ENCODE results near the gene MTR.
"Not testable (repeated sequence)": the region's sequence is repeated elsewhere in the genome, so short reads cannot be mapped to it uniquely, and the experiment has no call there.

MTR gene

GRCh38 chr1:236830116-236830515, 35.0 kb downstream of the MTR start:
- no peak for DNase-seq (ENCODE audit: low read depth in 3 of 3, low spot score in 1 of 3)

- DNase-seq (ENCODE audit: low read depth in 3 of 3, low spot score in 1 of 3) = no peak
Measured at GRCh38 chr1:236830560-236830959, 35.5 kb downstream of the MTR start.

GRCh38 chr1:236833575-236833974, 38.5 kb downstream of the MTR start:
- no peak for DNase-seq (ENCODE audit: low read depth in 3 of 3, low spot score in 1 of 3)

GRCh38 chr1:236834876-236835275, 39.8 kb downstream of the MTR start:
- no peak for DNase-seq (ENCODE audit: low read depth in 3 of 3, low spot score in 1 of 3)

DNA sequence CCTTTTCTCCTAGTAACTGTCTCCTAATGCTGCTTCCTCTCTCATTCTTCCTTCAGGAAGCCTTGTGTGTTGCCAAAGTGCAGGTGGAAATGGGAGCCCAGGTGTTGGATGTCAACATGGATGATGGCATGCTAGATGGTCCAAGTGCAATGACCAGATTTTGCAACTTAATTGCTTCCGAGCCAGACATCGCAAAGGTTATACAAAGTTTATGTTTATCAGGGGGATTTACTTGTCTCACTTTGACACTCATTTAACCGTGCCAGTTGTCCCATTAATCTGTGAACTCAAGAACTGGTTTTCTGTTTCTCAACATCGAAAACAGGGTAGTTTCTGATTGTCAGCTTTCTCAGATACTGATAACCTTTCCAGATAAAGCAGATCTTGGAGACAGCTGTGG, 40.4 kb downstream of the MTR start:
- DNase-seq (ENCODE audit: low read depth in 3 of 3, low spot score in 1 of 3) = no peak

DNA sequence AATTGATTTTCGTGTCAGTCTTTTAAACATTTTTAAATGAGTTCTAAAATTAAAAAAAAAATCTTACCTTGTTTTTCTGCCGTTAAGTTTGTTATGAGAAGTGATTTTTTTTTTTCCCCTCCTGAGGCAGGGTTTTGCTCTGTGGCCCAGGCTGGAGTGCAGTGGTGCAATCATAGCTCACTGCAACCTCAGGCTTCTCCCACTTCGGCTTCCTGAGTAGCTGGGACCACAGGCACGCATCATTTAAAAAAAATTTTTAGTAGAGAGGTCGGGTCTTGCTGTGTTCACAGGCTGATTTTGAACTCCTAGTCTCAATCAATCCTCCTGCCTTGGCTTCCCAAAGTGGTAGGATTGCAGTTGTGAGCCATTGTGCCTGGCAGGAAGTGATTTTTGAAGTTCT, 41.1 kb downstream of the MTR start:
- no peak for DNase-seq (ENCODE audit: low read depth in 3 of 3, low spot score in 1 of 3)

DNA sequence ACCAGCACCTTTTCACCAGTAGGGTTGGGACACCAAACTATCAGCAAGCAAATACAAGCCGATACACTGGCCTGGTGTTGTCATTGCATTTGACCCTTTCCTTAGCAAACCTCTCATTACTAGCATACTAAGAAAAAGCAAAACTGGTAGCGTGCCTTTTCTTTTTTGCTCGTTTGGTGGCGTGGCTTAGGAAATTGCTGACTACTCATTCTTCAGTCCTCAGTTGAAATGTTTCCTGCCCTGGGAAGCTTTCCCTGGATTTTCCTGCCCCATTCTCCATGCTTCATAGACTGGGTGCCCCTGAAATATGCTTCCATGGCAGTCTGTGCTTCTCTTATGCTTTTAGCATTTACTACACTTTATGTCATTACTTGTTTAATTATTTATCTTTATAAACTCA, 42.0 kb downstream of the MTR start:
- no peak for DNase-seq (ENCODE audit: low read depth in 3 of 3, low spot score in 1 of 3)

- no peak for DNase-seq (ENCODE audit: low read depth in 3 of 3, low spot score in 1 of 3)
Measured at GRCh38 chr1:236837897-236838296, 42.8 kb downstream of the MTR start.

GRCh38 chr1:236841341-236841740, 46.2 kb downstream of the MTR start:
- no peak for DNase-seq (ENCODE audit: low read depth in 3 of 3, low spot score in 1 of 3)

GRCh38 chr1:236844499-236845271, 49.6 kb downstream of the MTR start:
- DNase-seq (ENCODE audit: low read depth in 3 of 3, low spot score in 1 of 3) = no peak

DNA sequence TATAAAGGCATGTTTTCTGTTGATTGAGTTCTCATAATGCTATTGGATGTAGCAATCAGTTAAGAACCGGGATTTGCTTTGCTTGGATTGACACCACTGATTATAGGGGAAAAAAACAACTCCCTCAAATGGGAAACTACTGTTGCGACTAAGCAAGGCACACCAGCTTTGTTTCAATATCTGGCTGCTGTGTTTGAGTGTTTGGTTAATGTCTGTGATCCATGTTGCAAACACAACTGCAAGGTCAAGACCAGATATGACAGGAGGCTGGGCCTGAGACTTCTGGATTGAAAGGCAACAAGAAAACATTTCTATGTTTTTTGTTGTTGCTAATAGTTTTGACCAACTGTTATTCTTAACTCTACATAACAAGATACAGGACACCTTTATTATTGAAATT, 50.7 kb downstream of the MTR start:
- DNase-seq (ENCODE audit: low read depth in 3 of 3, low spot score in 1 of 3) = no peak

GRCh38 chr1:236848274-236848923, 53.3 kb downstream of the MTR start:
- no peak for DNase-seq (ENCODE audit: low read depth in 3 of 3, low spot score in 1 of 3)

DNA sequence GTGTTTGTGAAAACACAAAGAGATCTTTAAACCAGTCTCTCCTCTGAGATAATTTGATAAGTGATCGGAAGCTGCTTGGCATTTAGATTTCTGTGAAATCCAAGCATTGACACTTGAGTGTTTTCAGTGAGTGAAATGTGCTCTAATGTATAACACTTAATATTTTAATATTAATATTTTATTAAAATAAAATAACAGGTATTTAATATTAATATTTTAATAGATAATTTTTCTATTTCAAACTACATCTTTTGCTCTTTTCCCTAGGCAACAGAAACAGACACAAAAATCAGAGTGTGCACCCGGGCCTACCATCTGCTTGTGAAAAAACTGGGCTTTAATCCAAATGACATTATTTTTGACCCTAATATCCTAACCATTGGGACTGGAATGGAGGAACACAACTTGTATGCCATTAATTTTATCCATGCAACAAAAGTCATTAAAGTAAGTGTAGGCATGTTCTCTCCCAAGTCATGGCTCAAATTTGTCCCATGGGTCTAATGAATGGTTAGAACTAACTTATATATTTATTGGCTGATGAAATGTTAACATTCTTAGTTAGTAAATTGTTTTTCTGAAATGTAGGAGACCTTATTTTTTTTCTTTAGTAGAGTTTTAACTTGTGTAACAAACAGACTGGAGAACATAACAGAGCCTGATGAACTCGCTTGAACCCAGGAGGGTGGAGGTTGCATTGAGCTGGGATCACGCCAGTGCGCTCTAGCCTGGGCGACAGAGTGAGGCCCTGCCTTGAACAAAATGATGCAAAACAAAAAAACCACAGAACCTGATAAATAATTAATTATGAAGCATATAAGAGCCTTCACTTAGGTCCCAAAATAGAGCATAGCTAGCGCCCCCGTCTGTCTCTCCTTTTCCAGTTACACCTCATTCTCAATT, 55.2 kb downstream of the MTR start:
- DNase-seq (ENCODE audit: low read depth in 3 of 3, low spot score in 1 of 3) = no peak

GRCh38 chr1:236851871-236852270, 56.8 kb downstream of the MTR start:
- DNase-seq (ENCODE audit: low read depth in 3 of 3, low spot score in 1 of 3) = no peak

DNA sequence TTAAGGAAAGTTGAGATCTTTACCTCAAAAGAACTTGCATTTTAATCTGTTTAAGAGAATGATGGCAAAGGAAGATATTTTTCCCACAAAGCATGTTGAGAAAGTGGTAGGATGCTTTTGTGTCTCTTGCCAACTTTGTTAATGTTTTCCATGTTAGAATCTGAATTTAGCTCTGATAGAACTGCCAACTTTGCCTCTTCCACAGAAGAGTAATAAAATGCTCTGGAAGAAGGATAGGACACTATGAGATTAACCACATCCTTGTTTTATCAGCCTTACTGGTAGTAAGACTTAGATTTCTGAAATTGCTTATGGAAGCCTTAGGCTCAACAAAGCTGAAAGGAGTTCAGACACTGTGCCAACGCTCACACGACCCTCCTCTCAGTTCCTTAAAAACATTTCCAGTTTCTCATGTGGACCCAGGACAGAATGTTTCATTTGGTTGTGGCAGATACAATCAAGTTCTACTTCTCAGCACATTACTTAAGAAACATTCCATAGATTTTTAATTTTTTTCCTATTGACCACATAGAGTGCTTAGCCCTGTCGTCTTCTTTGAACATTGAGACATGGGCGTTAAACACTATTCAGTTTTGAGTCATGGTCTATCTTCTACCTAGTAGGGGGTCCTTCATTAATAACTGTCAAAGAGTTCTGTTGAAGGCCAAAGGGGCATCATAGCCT, 59.0 kb downstream of the MTR start:
- DNase-seq (ENCODE audit: low read depth in 3 of 3, low spot score in 1 of 3) = no peak

DNA sequence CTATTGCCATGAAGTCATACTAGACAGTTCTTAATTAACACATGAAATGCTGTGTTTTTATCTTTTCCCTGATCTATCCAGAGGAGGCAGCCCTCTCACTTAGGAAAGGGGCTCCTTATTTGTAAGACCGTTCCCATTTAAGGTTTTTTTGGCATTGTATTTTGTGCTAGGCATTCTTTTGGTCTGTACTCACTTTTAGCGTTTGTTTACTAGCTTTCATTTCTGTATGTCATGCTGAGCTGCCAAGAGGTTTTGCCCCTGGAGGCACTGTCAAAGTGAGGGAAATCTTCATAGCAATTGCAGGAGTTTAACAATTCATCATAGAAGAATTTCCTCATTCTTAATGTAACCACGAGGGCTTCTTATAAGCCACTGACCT, 59.5 kb downstream of the MTR start:
- no peak for DNase-seq (ENCODE audit: low read depth in 3 of 3, low spot score in 1 of 3)

GRCh38 chr1:236856649-236857048, 61.6 kb downstream of the MTR start:
- DNase-seq (ENCODE audit: low read depth in 3 of 3, low spot score in 1 of 3) = not testable (repeated sequence)

DNA sequence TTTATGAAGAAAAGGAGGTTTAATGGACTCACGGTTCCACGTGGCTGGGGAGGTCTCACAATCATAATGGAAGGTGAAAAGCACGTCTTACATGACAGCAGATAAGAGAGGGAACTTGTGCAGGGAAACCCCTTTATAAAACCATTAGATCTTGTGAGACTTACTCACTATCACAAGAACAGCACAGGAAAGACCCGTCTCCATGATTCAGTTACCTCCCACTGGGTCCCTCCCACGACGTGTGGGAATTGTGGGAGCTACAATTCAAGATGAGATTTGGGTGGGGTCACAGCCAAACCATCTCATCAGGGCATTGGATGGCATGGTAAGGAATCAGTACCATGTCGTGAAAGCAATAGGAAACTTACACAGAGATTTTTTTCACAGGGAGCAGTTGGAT, 63.1 kb downstream of the MTR start:
- DNase-seq (ENCODE audit: low read depth in 3 of 3, low spot score in 1 of 3) = no peak

DNA sequence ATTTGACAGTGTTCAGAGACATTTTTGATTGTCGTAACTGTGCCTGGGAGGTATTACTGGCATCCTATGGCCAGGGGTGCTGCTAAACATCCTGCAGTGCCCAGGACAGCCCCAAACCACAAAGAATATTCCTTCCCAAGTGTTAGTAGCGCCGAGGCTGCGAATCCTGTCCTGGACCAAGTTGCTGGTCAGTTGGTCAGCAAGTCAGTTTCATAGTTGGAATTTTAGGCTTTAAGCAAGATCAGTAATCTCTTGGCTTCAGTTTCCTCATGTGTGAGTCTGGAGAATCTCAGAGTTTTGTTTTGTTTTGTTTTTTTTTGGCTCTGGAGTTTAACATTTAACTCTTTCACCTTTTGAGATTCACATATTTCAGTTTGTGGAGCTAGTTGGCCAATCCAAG, 65.0 kb downstream of the MTR start:
- no peak for DNase-seq (ENCODE audit: low read depth in 3 of 3, low spot score in 1 of 3)

- no peak for DNase-seq (ENCODE audit: low read depth in 3 of 3, low spot score in 1 of 3)
Measured at GRCh38 chr1:236860674-236861073, 65.6 kb downstream of the MTR start.

GRCh38 chr1:236861560-236862218, 66.6 kb downstream of the MTR start:
- DNase-seq (ENCODE audit: low read depth in 3 of 3, low spot score in 1 of 3) = no peak
